Measurements from ENCODE around the gene OGFR. TPM values are rescaled to one million over a fixed set of nuclear protein-coding genes. Genes with fewer than 3 reads are reported as not detected.
A peak's percentile ranks its signal among the peaks of the same experiment; 100 is the strongest.

OGFR gene
- total RNA-seq, 1 experiment from 2014 or later = 84.7 TPM

- DNase-seq = no peak
- no peaks in the 10 kb centered on the region for H3K27me3 ChIP-seq (replicated peaks; ENCODE audit: control insufficient read depth, insufficient read depth, low read length)
- BruUV-seq (replicated peaks) = no TSS peak
- peaks cover 12% of the 10 kb centered on the region for H3K4me1 Mint-ChIP-seq (ENCODE audit: low read depth, unreplicated experiment)
- peaks cover 14% of the 10 kb centered on the region for H3K4me1 ChIP-seq
- no peaks in the 10 kb centered on the region for H3K9me3 ChIP-seq
- TF ChIP-seq CTCF (IDR thresholded peaks at IDR 0.05; ENCODE audit: insufficient read depth in 1 of 2, low read depth in 1 of 2, low read length in 1 of 2, severe bottlenecking in 1 of 2, unreplicated experiment in 1 of 2) = no peak
- no peak overlapping the region for H3K27ac Mint-ChIP-seq (ENCODE audit: unreplicated experiment)
- peaks cover 65% of the 10 kb centered on the region for H3K36me3 Mint-ChIP-seq (ENCODE audit: insufficient read depth, unreplicated experiment)
- H3K4me3 Mint-ChIP-seq (ENCODE audit: unreplicated experiment) = no peak overlapping the region
- intact Hi-C loops (cut with micrococcal nuclease; ENCODE audit: unreplicated experiment) = loop anchor here (1.0 to 5.0 kb wide), 3 partner anchors 55 to 139 kb away; partner anchors contain the start of gene TCFL5
- ChIA-PET CTCF (interaction anchor here (0.6 to 3.1 kb wide), 20 partner anchors 10 to 329 kb away, joined by 3 to 57 read pairs (median 4); partner anchors contain the start of genes COL9A3 and MRGBP), POLR2A (interaction anchor here (0.6 to 1.0 kb wide), 3 partner anchors 11 to 54 kb away, joined by 3 to 7 read pairs (median 5); partner anchors contain the start of genes MRGBP and TCFL5)
- no peaks in the 10 kb centered on the region for H3K9me3 Mint-ChIP-seq (ENCODE audit: unreplicated experiment)
- H3K27me3 Mint-ChIP-seq (ENCODE audit: insufficient read depth, unreplicated experiment) = no peaks in the 10 kb centered on the region
- H3K36me3 ChIP-seq (ENCODE audit: control insufficient read depth, insufficient read depth, low read length) = peaks cover 31% of the 10 kb centered on the region
- no peak overlapping the region for H3K4me3 ChIP-seq (ENCODE audit: low read depth, low read length)
Measured at GRCh38 chr20:62807444-62808210, 3.0 kb downstream of the OGFR start.

- Histone ChIP-seq H3K36me3 (ENCODE audit: control insufficient read depth, insufficient read depth, low read length) (peaks cover 31% of the 10 kb centered on the region), H3K9me3 (no peaks in the 10 kb centered on the region), H3K27me3 (replicated peaks; ENCODE audit: control insufficient read depth, insufficient read depth, low read length) (no peaks in the 10 kb centered on the region), H3K4me1 (peaks cover 14% of the 10 kb centered on the region), H3K4me3 (ENCODE audit: low read depth, low read length) (no peak overlapping the region)
- no peak overlapping the region for H3K27ac Mint-ChIP-seq (ENCODE audit: unreplicated experiment)
- H3K36me3 Mint-ChIP-seq (ENCODE audit: insufficient read depth, unreplicated experiment) = peaks cover 70% of the 10 kb centered on the region
- no TSS peak for BruUV-seq (replicated peaks)
- TF ChIP-seq CTCF (IDR thresholded peaks at IDR 0.05; ENCODE audit: insufficient read depth in 1 of 2, low read depth in 1 of 2, low read length in 1 of 2, severe bottlenecking in 1 of 2, unreplicated experiment in 1 of 2) = peak; percentile 98 to 100
- DNase-seq = peak in 1 of 2 experiments; percentile 92
- intact Hi-C loops (cut with micrococcal nuclease; ENCODE audit: unreplicated experiment) = loop anchor here (1.0 to 5.0 kb wide), 3 partner anchors 54 to 140 kb away; partner anchors contain the start of gene TCFL5
- no peak overlapping the region for H3K4me3 Mint-ChIP-seq (ENCODE audit: unreplicated experiment)
- H3K9me3 Mint-ChIP-seq (ENCODE audit: unreplicated experiment) = no peaks in the 10 kb centered on the region
- H3K4me1 Mint-ChIP-seq (ENCODE audit: low read depth, unreplicated experiment) = peaks cover 12% of the 10 kb centered on the region
- no peaks in the 10 kb centered on the region for H3K27me3 Mint-ChIP-seq (ENCODE audit: insufficient read depth, unreplicated experiment)
- POLR2A ChIA-PET = interaction anchor here (0.7 to 1.0 kb wide), 3 partner anchors 14 to 116 kb away, joined by 4 to 7 read pairs (median 5); partner anchors contain the start of gene TCFL5
- CTCF ChIA-PET = interaction anchor here (0.6 to 3.1 kb wide), 25 partner anchors 9 to 330 kb away, joined by 3 to 57 read pairs (median 4); partner anchors contain the start of genes COL9A3 and MRGBP
Measured at GRCh38 chr20:62808211-62808865, 3.7 kb downstream of the OGFR start.

All from Caco-2 (cell line).